ENCODE data around the gene C16orf74.

Gene C16orf74

DNA sequence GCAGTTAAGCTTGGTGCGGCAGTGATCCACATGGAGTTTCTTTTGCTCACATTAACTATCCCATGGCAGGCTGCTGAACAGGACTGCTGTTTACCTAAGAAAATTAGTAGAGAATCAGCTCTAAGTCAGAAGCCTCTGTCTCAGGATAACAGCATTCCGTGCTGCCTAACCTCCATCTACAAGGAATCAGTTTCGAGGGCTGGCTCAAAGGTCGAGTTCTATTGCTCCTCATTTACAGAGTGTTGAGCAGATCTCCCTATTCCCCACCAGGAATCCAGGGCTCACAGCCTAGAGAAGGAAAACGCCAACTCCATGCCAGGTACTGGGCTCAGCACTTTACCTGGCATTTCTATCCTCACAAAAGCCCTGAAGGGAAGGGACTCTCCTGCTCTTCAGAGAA, 72.1 kb downstream of the C16orf74 start:
- Histone ChIP-seq H3K27ac (ENCODE audit: low read depth, low read length) (no peak overlapping the region), H3K27me3 (ENCODE audit: control insufficient read depth, insufficient read depth, low read length) (no peaks in the 10 kb centered on the region), H3K36me3 (ENCODE audit: control insufficient read depth, insufficient read depth, low read length) (peaks cover 88% of the 10 kb centered on the region), H3K4me1 (ENCODE audit: control insufficient read depth, insufficient read depth, low read length) (no peaks in the 10 kb centered on the region), H3K4me3 (ENCODE audit: low read depth, low read length) (no peak overlapping the region), H3K9ac (ENCODE audit: low read length) (no peak overlapping the region), H3K9me3 (ENCODE audit: control insufficient read depth, insufficient read depth, low read depth, low read length) (no peaks in the 10 kb centered on the region)

- no peaks in the 10 kb centered on the region for H3K4me1 ChIP-seq (ENCODE audit: control insufficient read depth, insufficient read depth, low read length)
- H3K27me3 ChIP-seq (ENCODE audit: control insufficient read depth, insufficient read depth, low read length) = no peaks in the 10 kb centered on the region
- no peak overlapping the region for H3K27ac ChIP-seq (ENCODE audit: low read depth, low read length)
- peaks cover 87% of the 10 kb centered on the region for H3K36me3 ChIP-seq (ENCODE audit: control insufficient read depth, insufficient read depth, low read length)
- H3K9ac ChIP-seq (ENCODE audit: low read length) = no peak overlapping the region
- no peaks in the 10 kb centered on the region for H3K9me3 ChIP-seq (ENCODE audit: control insufficient read depth, insufficient read depth, low read depth, low read length)
- no peak overlapping the region for H3K4me3 ChIP-seq (ENCODE audit: low read depth, low read length)
Observed at GRCh38 chr16:85678016-85678415, 72.9 kb downstream of the C16orf74 start.

DNA sequence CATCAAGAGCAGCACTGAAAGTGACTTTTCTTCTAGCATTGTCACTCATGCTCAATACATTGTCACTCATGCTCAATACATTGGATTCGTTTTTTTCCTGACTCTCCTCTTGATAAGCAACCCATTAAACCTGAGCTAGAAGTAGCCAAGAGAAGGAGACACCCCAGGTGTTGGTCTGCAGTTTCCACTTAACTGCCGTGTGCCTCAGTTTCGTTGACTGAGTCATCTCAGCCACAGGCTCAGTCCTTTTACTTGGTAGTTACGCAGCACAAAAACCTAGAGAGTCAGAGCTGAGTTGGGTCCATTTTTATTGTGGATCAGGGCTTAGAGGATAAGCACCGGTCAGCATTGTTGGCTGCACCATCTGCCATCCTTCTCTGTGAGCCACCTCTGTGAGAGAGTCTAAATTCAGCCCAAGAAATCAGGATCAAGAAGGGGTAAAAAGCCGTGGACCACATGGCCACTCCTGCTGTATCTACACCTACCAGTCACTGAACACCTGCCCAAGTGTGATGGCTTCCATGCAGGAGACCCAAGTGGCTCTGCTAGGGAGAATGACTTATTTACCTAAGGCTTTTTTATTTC, 73.4 kb downstream of the C16orf74 start:
- Histone ChIP-seq H3K36me3 (ENCODE audit: control insufficient read depth, insufficient read depth, low read length) (peaks cover 87% of the 10 kb centered on the region), H3K27ac (ENCODE audit: low read depth, low read length) (no peak overlapping the region), H3K27me3 (ENCODE audit: control insufficient read depth, insufficient read depth, low read length) (no peaks in the 10 kb centered on the region), H3K9ac (ENCODE audit: low read length) (no peak overlapping the region), H3K4me1 (ENCODE audit: control insufficient read depth, insufficient read depth, low read length) (no peaks in the 10 kb centered on the region), H3K4me3 (ENCODE audit: low read depth, low read length) (no peak overlapping the region), H3K9me3 (ENCODE audit: control insufficient read depth, insufficient read depth, low read depth, low read length) (no peaks in the 10 kb centered on the region)

- no peaks in the 10 kb centered on the region for H3K4me1 ChIP-seq (ENCODE audit: control insufficient read depth, insufficient read depth, low read length)
- H3K36me3 ChIP-seq (ENCODE audit: control insufficient read depth, insufficient read depth, low read length) = peaks cover 89% of the 10 kb centered on the region
- no peaks in the 10 kb centered on the region for H3K9me3 ChIP-seq (ENCODE audit: control insufficient read depth, insufficient read depth, low read depth, low read length)
- H3K27me3 ChIP-seq (ENCODE audit: control insufficient read depth, insufficient read depth, low read length) = no peaks in the 10 kb centered on the region
- H3K9ac ChIP-seq (ENCODE audit: low read length) = no peak overlapping the region
- no peak overlapping the region for H3K4me3 ChIP-seq (ENCODE audit: low read depth, low read length)
- no peak overlapping the region for H3K27ac ChIP-seq (ENCODE audit: low read depth, low read length)
Observed at GRCh38 chr16:85676466-85676865, 74.4 kb downstream of the C16orf74 start.

DNA sequence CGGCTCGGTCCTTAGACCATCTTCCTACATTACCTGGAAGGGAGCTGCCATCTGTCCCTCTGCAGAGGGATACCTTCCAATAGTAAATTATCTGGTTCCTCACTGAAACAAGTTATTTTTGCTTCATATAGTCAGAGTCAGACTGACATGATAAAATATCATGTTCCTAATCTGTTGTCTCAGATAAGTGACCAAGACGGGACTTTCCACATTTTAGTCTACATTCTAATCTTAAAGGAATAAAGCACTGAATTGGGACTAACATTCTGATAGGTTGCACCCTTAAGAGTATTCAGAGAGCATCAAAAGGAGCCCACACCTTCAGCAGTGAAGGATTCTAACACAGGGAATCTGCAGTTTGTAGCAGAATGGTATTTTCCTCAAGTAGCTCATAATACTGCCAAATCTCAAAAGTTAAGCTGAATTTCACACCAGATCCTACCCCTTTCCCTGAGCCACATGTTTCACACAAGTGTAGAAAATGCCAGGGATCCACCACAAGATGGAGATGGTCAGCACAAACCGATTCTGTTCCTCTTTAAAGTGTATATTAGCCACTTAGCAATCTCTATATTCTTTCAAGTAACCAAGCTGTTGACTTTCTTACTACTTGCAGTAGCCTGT, 75.5 kb downstream of the C16orf74 start:
- H3K4me3 ChIP-seq (ENCODE audit: low read depth, low read length) = no peak overlapping the region
- H3K9ac ChIP-seq (ENCODE audit: low read length) = no peak overlapping the region
- H3K27ac ChIP-seq (ENCODE audit: low read depth, low read length) = no peak overlapping the region
- no peaks in the 10 kb centered on the region for H3K27me3 ChIP-seq (ENCODE audit: control insufficient read depth, insufficient read depth, low read length)
- no peaks in the 10 kb centered on the region for H3K4me1 ChIP-seq (ENCODE audit: control insufficient read depth, insufficient read depth, low read length)
- peaks cover 88% of the 10 kb centered on the region for H3K36me3 ChIP-seq (ENCODE audit: control insufficient read depth, insufficient read depth, low read length)
- H3K9me3 ChIP-seq (ENCODE audit: control insufficient read depth, insufficient read depth, low read depth, low read length) = no peaks in the 10 kb centered on the region

DNA sequence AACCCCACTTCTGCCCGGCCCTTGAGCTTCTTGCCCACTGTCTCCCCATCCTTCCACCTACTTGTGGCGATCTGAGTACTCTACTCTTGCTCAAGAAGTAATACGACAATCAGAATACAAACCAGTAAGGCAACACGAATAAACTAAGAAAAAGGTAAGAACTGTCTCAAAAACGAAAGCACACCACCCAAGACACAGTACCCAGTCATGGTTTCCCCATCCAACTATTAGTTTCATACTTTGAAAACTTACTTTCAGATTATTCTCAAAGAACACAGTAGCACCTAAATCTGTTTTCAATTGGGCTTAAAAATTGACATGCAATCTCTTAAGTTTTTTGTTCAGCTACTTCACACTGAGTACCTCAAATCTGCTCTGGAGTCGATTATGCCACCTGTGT, 76.1 kb downstream of the C16orf74 start:
- peaks cover 88% of the 10 kb centered on the region for H3K36me3 ChIP-seq (ENCODE audit: control insufficient read depth, insufficient read depth, low read length)
- no peak overlapping the region for H3K9ac ChIP-seq (ENCODE audit: low read length)
- no peak overlapping the region for H3K4me3 ChIP-seq (ENCODE audit: low read depth, low read length)
- H3K27me3 ChIP-seq (ENCODE audit: control insufficient read depth, insufficient read depth, low read length) = no peaks in the 10 kb centered on the region
- no peak overlapping the region for H3K27ac ChIP-seq (ENCODE audit: low read depth, low read length)
- no peaks in the 10 kb centered on the region for H3K9me3 ChIP-seq (ENCODE audit: control insufficient read depth, insufficient read depth, low read depth, low read length)
- H3K4me1 ChIP-seq (ENCODE audit: control insufficient read depth, insufficient read depth, low read length) = no peaks in the 10 kb centered on the region

DNA sequence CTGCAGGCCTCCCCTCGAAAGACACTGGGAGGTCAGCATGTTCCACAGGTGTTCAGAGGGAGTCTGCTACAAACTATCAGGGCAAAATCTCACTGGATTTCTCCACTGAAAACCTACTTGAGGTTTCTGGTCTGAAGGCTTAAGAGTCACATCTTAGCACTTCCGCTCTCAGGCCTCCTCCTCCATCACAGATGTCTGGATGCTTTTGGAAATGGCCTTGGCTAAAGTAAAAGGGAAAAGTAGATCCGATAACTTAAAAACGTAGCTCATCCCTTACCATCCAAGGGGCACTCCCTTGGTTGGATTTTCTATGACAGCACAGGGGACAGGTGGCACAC, 76.5 kb downstream of the C16orf74 start:
- H3K27ac ChIP-seq (ENCODE audit: low read depth, low read length) = no peak overlapping the region
- no peaks in the 10 kb centered on the region for H3K4me1 ChIP-seq (ENCODE audit: control insufficient read depth, insufficient read depth, low read length)
- H3K36me3 ChIP-seq (ENCODE audit: control insufficient read depth, insufficient read depth, low read length) = peaks cover 88% of the 10 kb centered on the region
- H3K9me3 ChIP-seq (ENCODE audit: control insufficient read depth, insufficient read depth, low read depth, low read length) = no peaks in the 10 kb centered on the region
- no peaks in the 10 kb centered on the region for H3K27me3 ChIP-seq (ENCODE audit: control insufficient read depth, insufficient read depth, low read length)
- no peak overlapping the region for H3K9ac ChIP-seq (ENCODE audit: low read length)
- no peak overlapping the region for H3K4me3 ChIP-seq (ENCODE audit: low read depth, low read length)

- Histone ChIP-seq H3K27me3 (ENCODE audit: control insufficient read depth, insufficient read depth, low read length) (no peaks in the 10 kb centered on the region), H3K4me1 (ENCODE audit: control insufficient read depth, insufficient read depth, low read length) (no peaks in the 10 kb centered on the region), H3K27ac (ENCODE audit: low read depth, low read length) (no peak overlapping the region), H3K4me3 (ENCODE audit: low read depth, low read length) (no peak overlapping the region), H3K36me3 (ENCODE audit: control insufficient read depth, insufficient read depth, low read length) (peaks cover 88% of the 10 kb centered on the region), H3K9ac (ENCODE audit: low read length) (no peak overlapping the region), H3K9me3 (ENCODE audit: control insufficient read depth, insufficient read depth, low read depth, low read length) (no peaks in the 10 kb centered on the region)
Observed at GRCh38 chr16:85673529-85674417, 77.1 kb downstream of the C16orf74 start.

- H3K9ac ChIP-seq (ENCODE audit: low read length) = no peak overlapping the region
- H3K36me3 ChIP-seq (ENCODE audit: control insufficient read depth, insufficient read depth, low read length) = peaks cover 93% of the 10 kb centered on the region
- no peaks in the 10 kb centered on the region for H3K9me3 ChIP-seq (ENCODE audit: control insufficient read depth, insufficient read depth, low read depth, low read length)
- H3K4me1 ChIP-seq (ENCODE audit: control insufficient read depth, insufficient read depth, low read length) = no peaks in the 10 kb centered on the region
- no peak overlapping the region for H3K4me3 ChIP-seq (ENCODE audit: low read depth, low read length)
- no peaks in the 10 kb centered on the region for H3K27me3 ChIP-seq (ENCODE audit: control insufficient read depth, insufficient read depth, low read length)
- no peak overlapping the region for H3K27ac ChIP-seq (ENCODE audit: low read depth, low read length)
Observed at GRCh38 chr16:85670840-85671239, 80.1 kb downstream of the C16orf74 start.

GRCh38 chr16:85668676-85669424, 82.0 kb downstream of the C16orf74 start:
- no peaks in the 10 kb centered on the region for H3K9me3 ChIP-seq (ENCODE audit: control insufficient read depth, insufficient read depth, low read depth, low read length)
- H3K4me1 ChIP-seq (ENCODE audit: control insufficient read depth, insufficient read depth, low read length) = no peaks in the 10 kb centered on the region
- H3K27me3 ChIP-seq (ENCODE audit: control insufficient read depth, insufficient read depth, low read length) = no peaks in the 10 kb centered on the region
- H3K27ac ChIP-seq (ENCODE audit: low read depth, low read length) = no peak overlapping the region
- H3K9ac ChIP-seq (ENCODE audit: low read length) = no peak overlapping the region
- no peak overlapping the region for H3K4me3 ChIP-seq (ENCODE audit: low read depth, low read length)
- peaks cover 96% of the 10 kb centered on the region for H3K36me3 ChIP-seq (ENCODE audit: control insufficient read depth, insufficient read depth, low read length)
